CD14-positive monocyte (primary cell): ENCODE results near the gene EDC4. TPM values are rescaled to one million over a fixed set of nuclear protein-coding genes. Genes with fewer than 3 reads are reported as not detected.

Source experiments
- DNase-seq, 3 donors: peaks; one replicate each; pipeline ENCODE4 v3.0.0-alpha.2; 2011 to 2022
- H2AFZ ChIP-seq: 2 replicates; pipeline ENCODE4 v1.6.0; 2012; ENCODE audit warnings: mild to moderate bottlenecking, low read depth, low read length, inconsistent platforms; ENCODE audit not compliant: insufficient read depth, poor library complexity, severe bottlenecking
- H3K27ac ChIP-seq, 2 donors: 1 replicate in 1 of 2; 2 replicates in 1 of 2; pipeline ENCODE4 v1.5.1; 2012 to 2013; ENCODE audit warnings: low read length in 2 of 2, control low read depth in 1 of 2, inconsistent platforms in 1 of 2, low read depth in 1 of 2, mild to moderate bottlenecking in 1 of 2
- H3K27me3 ChIP-seq, 2 donors: one replicate each; pipeline versions ENCODE4 v1.6.0 to v1.6.1; 2011 to 2013; ENCODE audit warnings: low read length in 2 of 2; ENCODE audit not compliant: control insufficient read depth in 2 of 2, insufficient read depth in 2 of 2
- H3K36me3 ChIP-seq, 2 donors: replicated peaks in 1 of 2; 1 replicate in 1 of 2; 2 replicates in 1 of 2; pipeline versions ENCODE4 v1.5.1 to v1.6.1; 2012 to 2013; ENCODE audit warnings: low read length in 2 of 2, control low read depth in 1 of 2, inconsistent platforms in 1 of 2, mild to moderate bottlenecking in 1 of 2; ENCODE audit not compliant: insufficient read depth in 2 of 2, control insufficient read depth in 1 of 2
- H3K4me1 ChIP-seq, 2 donors: 1 replicate in 1 of 2; 2 replicates in 1 of 2; pipeline versions ENCODE4 v1.5.1 to v1.6.1; 2012 to 2013; ENCODE audit warnings: low read length in 2 of 2, control low read depth in 1 of 2, inconsistent platforms in 1 of 2, mild to moderate bottlenecking in 1 of 2, moderate library complexity in 1 of 2; ENCODE audit not compliant: insufficient read depth in 2 of 2, control insufficient read depth in 1 of 2
- H3K4me2 ChIP-seq: replicated peaks from 2 replicates; pipeline ENCODE3; 2012; ENCODE audit warnings: low read length, moderate library complexity, mild to moderate bottlenecking; ENCODE audit not compliant: poor library complexity, severe bottlenecking; ENCODE audit errors: extremely low read depth
- H3K4me3 ChIP-seq, 3 experiments: fragments of 200-600 bp in 1 of 3; sonication (generic) in 1 of 3; replicated peaks in 1 of 3; 1 replicate in 2 of 3; 2 replicates in 1 of 3; pipeline ENCODE4 v1.5.1; 2011 to 2013; ENCODE audit warnings: low read length in 3 of 3, mild to moderate bottlenecking in 3 of 3, control low read depth in 2 of 3, low read depth in 2 of 3, inconsistent platforms in 1 of 3, moderate library complexity in 1 of 3
- H3K79me2 ChIP-seq: 2 replicates; pipeline ENCODE4 v1.6.0; 2012; ENCODE audit warnings: mild to moderate bottlenecking, control low read depth, inconsistent platforms, low read length, moderate library complexity; ENCODE audit not compliant: insufficient read depth
- H3K9ac ChIP-seq: 2 replicates; pipeline ENCODE4 v1.6.0; 2017; ENCODE audit warnings: low read length, mild to moderate bottlenecking; ENCODE audit not compliant: insufficient read depth, poor library complexity, severe bottlenecking
- H3K9me3 ChIP-seq, 2 donors: replicated peaks in 1 of 2; 1 replicate in 1 of 2; 2 replicates in 1 of 2; pipeline versions ENCODE4 v1.5.1 to v1.6.1; 2012 to 2013; ENCODE audit warnings: low read length in 2 of 2, control low read depth in 1 of 2; ENCODE audit not compliant: control insufficient read depth in 1 of 2, insufficient read depth in 1 of 2
- H4K20me1 ChIP-seq: 2 replicates; pipeline ENCODE4 v1.6.0; 2012; ENCODE audit warnings: mild to moderate bottlenecking, low read length, control low read depth, moderate library complexity; ENCODE audit not compliant: insufficient read depth
- H3K27ac Mint-ChIP-seq, 7 donors: one replicate each; pipeline ENCODE4 v1.8.0; 2020; ENCODE audit warnings: mild to moderate bottlenecking in 7 of 7, mixed read lengths in 7 of 7, moderate library complexity in 6 of 7, inconsistent platforms in 2 of 7
- H3K27me3 Mint-ChIP-seq, 3 donors: one replicate each; pipeline ENCODE4 v1.8.0; 2021 to 2022; ENCODE audit warnings: low read depth in 3 of 3, mild to moderate bottlenecking in 3 of 3, mixed read lengths in 3 of 3, moderate library complexity in 3 of 3, inconsistent platforms in 1 of 3
- H3K36me3 Mint-ChIP-seq, 2 donors: one replicate each; pipeline ENCODE4 v1.8.0; 2020; ENCODE audit warnings: mixed read lengths in 2 of 2, inconsistent platforms in 1 of 2, mild to moderate bottlenecking in 1 of 2
- H3K4me1 Mint-ChIP-seq: one replicate; pipeline ENCODE4 v1.8.0; 2020; ENCODE audit warnings: mild to moderate bottlenecking, mixed read lengths
- H3K4me3 Mint-ChIP-seq, 2 donors: one replicate each; pipeline ENCODE4 v1.8.0; 2020; ENCODE audit warnings: mild to moderate bottlenecking in 2 of 2, mixed read lengths in 2 of 2, moderate library complexity in 1 of 2
- H3K9me3 Mint-ChIP-seq, 7 donors: one replicate each; pipeline ENCODE4 v1.8.0; 2020 to 2022; ENCODE audit warnings: mixed read lengths in 7 of 7, mild to moderate bottlenecking in 6 of 7, moderate library complexity in 6 of 7, inconsistent platforms in 2 of 7
- CTCF ChIP-seq: fragments of 200-600 bp; IDR thresholded peaks from one replicate; pipeline ENCODE4 v1.8.0; 2022; ENCODE audit warnings: antibody characterized with exemption, mild to moderate bottlenecking
- WGBS: methylation state at CpG from one replicate; pipeline ENCODE4 v1.1.5; 2013; ENCODE audit warnings: missing lambda C conversion rate; ENCODE audit not compliant: insufficient coverage; 5-methylcytosine and 5-hydroxymethylcytosine counted together
- intact Hi-C, 2 donors: fragments of 100-400 bp; cut with micrococcal nuclease; formaldehyde crosslinking; loops; one replicate each; pipeline versions ENCODE4 v1.15.0 to v1.15.1; 2023
- polyA plus RNA-seq, 3 donors: library from polyadenylated mRNA; depleted of rRNA in 1 of 3; unstranded in 2 of 3; stranded (reverse) in 1 of 3; fragments of 300-500 nt in 2 of 3; fragments of >200 nt in 1 of 3; fragmentation: Illumina TruSeq in 2 of 3; gene quantifications; 1 replicate in 2 of 3; 2 replicates in 1 of 3; pipeline ENCODE4 v1.2.3, GENCODE V29; 2012 to 2021

EDC4 gene
- polyA plus RNA-seq, 3 donors = 13.7 to 84.9 (median 18.2) TPM

GRCh38 chr16:67864594-67864993, 8.3 kb upstream of the EDC4 start:
- peak overlapping the region in 1 of 2 donors; percentile 36 for H3K27ac ChIP-seq
- no peak overlapping the region for H3K4me2 ChIP-seq
- peaks cover 7% of the 10 kb centered on the region for H3K4me1 Mint-ChIP-seq
- no peaks in the 10 kb centered on the region for H3K27me3 ChIP-seq
- H3K4me3 ChIP-seq = no peak overlapping the region
- peaks cover 0 to 2% (median 0%) of the 10 kb centered on the region in 7 donors for H3K9me3 Mint-ChIP-seq
- H3K27me3 Mint-ChIP-seq = no peaks in the 10 kb centered on the region
- H3K27ac Mint-ChIP-seq = peak overlapping the region in 3 of 7 donors; percentile 21 to 73 (median 61)
- H3K36me3 ChIP-seq = peaks cover 34 to 82% of the 10 kb centered on the region in 2 donors
- peaks cover 12% of the 10 kb centered on the region for H4K20me1 ChIP-seq
- no peak overlapping the region for H3K4me3 Mint-ChIP-seq
- intact Hi-C loops = no loop called here
- TF ChIP-seq CTCF = no peak
- H3K9ac ChIP-seq = no peak overlapping the region
- no peak overlapping the region for H2AFZ ChIP-seq
- peaks cover 46% of the 10 kb centered on the region for H3K79me2 ChIP-seq
- peaks cover 42 to 63% of the 10 kb centered on the region in 2 donors for H3K36me3 Mint-ChIP-seq
- no peaks in the 10 kb centered on the region for H3K9me3 ChIP-seq
- no peak for DNase-seq
- peaks cover 0 to 5% of the 10 kb centered on the region in 2 donors for H3K4me1 ChIP-seq
- WGBS = 92% methylated on average over 2 of the region's 2 CpGs

GRCh38 chr16:67865318-67865717, 7.5 kb upstream of the EDC4 start:
- intact Hi-C loops = no loop called here
- H3K9ac ChIP-seq = no peak overlapping the region
- no peak overlapping the region for H3K4me2 ChIP-seq
- H3K27me3 Mint-ChIP-seq = no peaks in the 10 kb centered on the region
- H4K20me1 ChIP-seq = peaks cover 12% of the 10 kb centered on the region
- WGBS = 100% methylated on average over 2 of the region's 2 CpGs
- H3K79me2 ChIP-seq = peaks cover 41% of the 10 kb centered on the region
- peak; percentile 24 for TF ChIP-seq CTCF
- peaks cover 43 to 68% of the 10 kb centered on the region in 2 donors for H3K36me3 Mint-ChIP-seq
- H3K4me3 Mint-ChIP-seq = no peak overlapping the region
- H3K9me3 Mint-ChIP-seq = peaks cover 0 to 2% (median 0%) of the 10 kb centered on the region in 7 donors
- H3K4me3 ChIP-seq = no peak overlapping the region
- peaks cover 7% of the 10 kb centered on the region for H3K4me1 Mint-ChIP-seq
- no peaks in the 10 kb centered on the region for H3K27me3 ChIP-seq
- no peak overlapping the region for H2AFZ ChIP-seq
- no peak overlapping the region for H3K27ac ChIP-seq
- peaks cover 39 to 86% of the 10 kb centered on the region in 2 donors for H3K36me3 ChIP-seq
- H3K4me1 ChIP-seq = peaks cover 0 to 5% of the 10 kb centered on the region in 2 donors
- peak in 2 of 3 donors; percentile 22 to 33 for DNase-seq
- H3K27ac Mint-ChIP-seq = peak overlapping the region in 2 of 7 donors; percentile 50
- no peaks in the 10 kb centered on the region for H3K9me3 ChIP-seq
